K562 (cell line): ENCODE results near the gene MIB2. TPM values are rescaled to one million over a fixed set of nuclear protein-coding genes. Genes with fewer than 3 reads are reported as not detected.

Experiments used
- ATF2 ChIP-seq: sonication (generic); formaldehyde crosslinking; IDR thresholded peaks from 2 replicates; pipeline ENCODE4 v1.8.1; 2022; ENCODE audit warnings: missing genetic modification reagents
- CCAR2 ChIP-seq: fragments of 200-400 bp; formaldehyde crosslinking; IDR thresholded peaks from 2 replicates; pipeline ENCODE4 v1.6.1; 2017; ENCODE audit warnings: mild to moderate bottlenecking, low read depth, low read length
- CREB1 ChIP-seq, 2 experiments: sonication (generic) in 1 of 2; formaldehyde crosslinking in 1 of 2; IDR thresholded peaks; 2 replicates each; pipeline versions ENCODE4 v1.6.1 to v1.8.0; 2012 to 2022; ENCODE audit warnings: inconsistent platforms in 1 of 2, mild to moderate bottlenecking in 1 of 2, missing genetic modification reagents in 1 of 2, moderate library complexity in 1 of 2
- DNMT1 ChIP-seq: fragments of 450-650 bp; IDR thresholded peaks from 2 replicates; pipeline ENCODE4 v1.6.1; 2016; ENCODE audit warnings: antibody characterized with exemption, mild to moderate bottlenecking
- ESRRA ChIP-seq: fragments of 450-650 bp; IDR thresholded peaks from 2 replicates; pipeline ENCODE4 v1.6.1; 2014; ENCODE audit warnings: low read depth, mild to moderate bottlenecking, moderate library complexity, borderline replicate concordance
- FOXJ3 ChIP-seq: sonication (generic); formaldehyde crosslinking; IDR thresholded peaks from 2 replicates; pipeline ENCODE4 v1.4.0; 2020; ENCODE audit warnings: mild to moderate bottlenecking, missing genetic modification reagents
- KLF13 ChIP-seq: fragments of 450-650 bp; IDR thresholded peaks from 2 replicates; pipeline ENCODE4 v1.6.1; 2016; ENCODE audit warnings: missing genetic modification characterization, low read depth, mild to moderate bottlenecking, missing compliant biosample characterization, moderate library complexity, borderline replicate concordance
- MAFK ChIP-seq: IDR thresholded peaks from 2 replicates; pipeline ENCODE4 v1.6.1; 2011; ENCODE audit warnings: low read length, improper control_type of control experiment
- RFX7 ChIP-seq: fragments of 250-450 bp; sonication (Bioruptor Pico); IDR thresholded peaks from 2 replicates; pipeline ENCODE4 v1.5.1; 2021; ENCODE audit warnings: mild to moderate bottlenecking
- SAP30 ChIP-seq: fragments of 200-600 bp; sonication (generic); IDR thresholded peaks from 2 replicates; pipeline ENCODE4 v1.6.1; 2012; ENCODE audit warnings: borderline replicate concordance, low read depth, mild to moderate bottlenecking, moderate library complexity, low read length, control low read depth, inconsistent platforms; ENCODE audit not compliant: insufficient read depth, poor library complexity, severe bottlenecking
- TFE3 ChIP-seq: fragments of 450-650 bp; formaldehyde crosslinking; IDR thresholded peaks from 2 replicates; pipeline ENCODE4 v1.4.0; 2020; ENCODE audit warnings: mild to moderate bottlenecking, mixed read lengths
- TGIF2 ChIP-seq: sonication (generic); formaldehyde crosslinking; IDR thresholded peaks from 2 replicates; pipeline ENCODE4 v1.8.1; 2022; ENCODE audit warnings: mild to moderate bottlenecking, missing genetic modification reagents, moderate library complexity
- UBTF ChIP-seq, 2 experiments: IDR thresholded peaks; 2 replicates each; pipeline ENCODE4 v1.6.1; 2012; ENCODE audit warnings: improper control_type of control experiment in 2 of 2, low read depth in 2 of 2, low read length in 2 of 2, borderline replicate concordance in 1 of 2
- USF2 ChIP-seq: sonication (generic); formaldehyde crosslinking; IDR thresholded peaks from 2 replicates; pipeline ENCODE4 v1.5.0; 2020; ENCODE audit warnings: missing genetic modification reagents
- YY1 ChIP-seq, 3 experiments: IDR thresholded peaks; 2 replicates each; pipeline ENCODE4 v1.6.1; 2011; ENCODE audit warnings: low read length in 2 of 3, mild to moderate bottlenecking in 2 of 3, moderate library complexity in 2 of 3, borderline replicate concordance in 1 of 3, control low read depth in 1 of 3, low read depth in 1 of 3; ENCODE audit not compliant: insufficient read depth in 3 of 3, insufficient replicate concordance in 2 of 3, control insufficient read depth in 1 of 3, insufficient read length in 1 of 3; ENCODE audit errors: extremely low read depth in 1 of 3
- ZBTB1 ChIP-seq: sonication (generic); formaldehyde crosslinking; IDR thresholded peaks from 2 replicates; pipeline ENCODE4 v1.8.1; 2023; ENCODE audit warnings: missing genetic modification reagents, low read depth, mild to moderate bottlenecking, borderline replicate concordance
- ZNF165 ChIP-seq: fragments of 250-450 bp; sonication (Bioruptor Pico); IDR thresholded peaks from 2 replicates; pipeline ENCODE4 v1.4.0; 2020; ENCODE audit warnings: borderline replicate concordance
- ZNF23 ChIP-seq: fragments of 250-450 bp; sonication (Bioruptor Pico); IDR thresholded peaks from 2 replicates; pipeline ENCODE4 v1.4.0; 2020; ENCODE audit warnings: mild to moderate bottlenecking
- polyA plus RNA-seq, 8 experiments: library from polyadenylated mRNA; depleted of rRNA in 4 of 8; stranded (reverse) in 5 of 8; unstranded in 3 of 8; fragments of >200 nt; fragmentation: Nextera tagmentation in 2 of 8; fragmentation: Illumina TruSeq in 1 of 8; extraction: Ambion mirVana in 2 of 8; extraction: Trizol in 1 of 8; gene quantifications; 2 replicates each; pipeline versions ENCODE4 v1.2.1 to v1.2.3, GENCODE V29; 2011 to 2014; ENCODE audit warnings: inconsistent platforms in 1 of 8, missing spikeins in 1 of 8
- total RNA-seq, 7 experiments: library from RNA; depleted of rRNA in 6 of 7; stranded (reverse); fragments of >200 nt in 6 of 7; fragmentation: Illumina TruSeq in 2 of 7; extraction: Trizol in 2 of 7; gene quantifications; 2 replicates each; pipeline versions ENCODE4 v1.2.1 to v1.2.3, GENCODE V29; 2011 to 2021; ENCODE audit warnings: low replicate concordance in 1 of 7

The MIB2 gene
- total and polyA plus RNA-seq, 9 of the 15 experiments (the other 6 are each of a cell fraction or from before 2014, with no cell fraction given), result 0.04 to 17.0 (median 4.9) TPM; not detected in 1

- TF ChIP-seq SAP30, result peak; percentile 83
- peak; percentile 90; the same call in 1 of the 2 replicates for TF ChIP-seq TGIF2 (CRISPR knock-in tag)
- no peak for TF ChIP-seq YY1 (IDR thresholded peaks at IDR 0.05; ENCODE audit: borderline replicate concordance in 1 of 3, control insufficient read depth in 1 of 3, extremely low read depth in 1 of 3, insufficient read depth in 3 of 3, insufficient read length in 1 of 3, insufficient replicate concordance in 2 of 3, low read depth in 1 of 3, low read length in 2 of 3)
- TF ChIP-seq USF2 (CRISPR knock-in tag), result peak; percentile 77
- TF ChIP-seq ZNF165 (CRISPR knock-in tag), result no peak
- TF ChIP-seq TFE3, result peak; percentile 56
- no peak for TF ChIP-seq ESRRA
- TF ChIP-seq ZBTB1 (CRISPR knock-in tag), result 0 out of 2 replicates have a peak, but pooled peaks have one; percentile 59
- TF ChIP-seq ZNF23 (CRISPR knock-in tag), result no peak
- TF ChIP-seq UBTF (IDR thresholded peaks at IDR 0.05; ENCODE audit: borderline replicate concordance in 1 of 2, low read depth in 2 of 2, low read length in 2 of 2), result 0 out of 4 replicates have a peak, but pooled peaks of 1 of the 2 experiments have one; percentile 8
- TF ChIP-seq MAFK, result no peak
- TF ChIP-seq FOXJ3 (CRISPR knock-in tag), result no peak
- no peak for TF ChIP-seq CCAR2
- TF ChIP-seq RFX7, result no peak
- no peak for TF ChIP-seq ATF2 (CRISPR knock-in tag)
- peak; percentile 68 for TF ChIP-seq KLF13 (tag)
- TF ChIP-seq DNMT1, result no peak
- 0 out of 2 replicates have a peak, but pooled peaks have one; percentile 34 for TF ChIP-seq CREB1 (IDR thresholded peaks at IDR 0.05)
- peak; percentile 49; the same call in 1 of the 2 replicates for TF ChIP-seq CREB1 (CRISPR knock-in tag; IDR thresholded peaks at IDR 0.05)
These were observed 921 bp upstream of the MIB2 start (continued) for GRCh38 chr1:1614204-1614953.
